ENCODE data around the gene ZNF770.
"Not testable (repeated sequence)": the region's sequence is repeated elsewhere in the genome, so short reads cannot be mapped to it uniquely, and the experiment has no call there.

ZNF770 gene

GRCh38 chr15:34941831-34942230 is 46.3 kb downstream of the ZNF770 start:
- no peak overlapping the region for H3K4me3 ChIP-seq (ENCODE audit: low read depth, low read length)
- TF ChIP-seq, protein P1, sequence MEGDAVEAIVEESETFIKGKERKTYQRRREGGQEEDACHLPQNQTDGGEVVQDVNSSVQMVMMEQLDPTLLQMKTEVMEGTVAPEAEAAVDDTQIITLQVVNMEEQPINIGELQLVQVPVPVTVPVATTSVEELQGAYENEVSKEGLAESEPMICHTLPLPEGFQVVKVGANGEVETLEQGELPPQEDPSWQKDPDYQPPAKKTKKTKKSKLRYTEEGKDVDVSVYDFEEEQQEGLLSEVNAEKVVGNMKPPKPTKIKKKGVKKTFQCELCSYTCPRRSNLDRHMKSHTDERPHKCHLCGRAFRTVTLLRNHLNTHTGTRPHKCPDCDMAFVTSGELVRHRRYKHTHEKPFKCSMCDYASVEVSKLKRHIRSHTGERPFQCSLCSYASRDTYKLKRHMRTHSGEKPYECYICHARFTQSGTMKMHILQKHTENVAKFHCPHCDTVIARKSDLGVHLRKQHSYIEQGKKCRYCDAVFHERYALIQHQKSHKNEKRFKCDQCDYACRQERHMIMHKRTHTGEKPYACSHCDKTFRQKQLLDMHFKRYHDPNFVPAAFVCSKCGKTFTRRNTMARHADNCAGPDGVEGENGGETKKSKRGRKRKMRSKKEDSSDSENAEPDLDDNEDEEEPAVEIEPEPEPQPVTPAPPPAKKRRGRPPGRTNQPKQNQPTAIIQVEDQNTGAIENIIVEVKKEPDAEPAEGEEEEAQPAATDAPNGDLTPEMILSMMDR (IDR thresholded peaks at IDR 0.05; ENCODE audit: low read depth, low read length, missing control alignments), result no peak
- no peaks in the 10 kb centered on the region for H3K27me3 ChIP-seq (replicated peaks)
- DNase-seq, result no peak
- no peak overlapping the region for H3K27ac ChIP-seq
- in situ Hi-C loops (cut with HindIII; ENCODE audit: low pct_ligation_motif_present, low sequenced_read_pairs), result no loop called here
- H3K36me3 ChIP-seq (replicated peaks), result peaks cover 27% of the 10 kb centered on the region

DNA sequence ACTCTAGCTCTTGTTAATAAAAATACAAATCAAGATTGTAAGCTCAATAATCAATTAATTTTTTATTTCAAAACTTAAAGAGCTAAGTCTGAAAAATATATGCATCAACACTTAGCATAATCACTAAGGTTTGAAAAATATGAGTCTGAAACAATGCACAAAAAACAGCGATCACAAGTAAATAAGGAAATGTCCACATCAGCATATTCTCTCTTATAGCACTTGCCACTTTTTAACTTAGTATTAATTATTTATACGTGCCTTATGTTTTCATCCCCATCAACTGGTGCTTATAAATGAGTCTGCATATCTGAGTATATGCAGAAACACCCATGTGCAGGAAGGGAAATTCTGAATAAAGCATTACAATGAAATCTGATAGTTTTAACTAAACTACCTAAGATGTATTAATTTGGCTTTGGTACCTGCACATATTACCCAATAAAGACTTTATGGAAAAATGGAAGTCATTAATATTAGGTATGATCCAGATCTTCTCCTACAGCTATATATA is 46.8 kb downstream of the ZNF770 start:
- TF ChIP-seq, protein P1 (IDR thresholded peaks at IDR 0.05; ENCODE audit: low read depth, low read length, missing control alignments), result no peak
- H3K36me3 ChIP-seq (replicated peaks), result peaks cover 29% of the 10 kb centered on the region

DNA sequence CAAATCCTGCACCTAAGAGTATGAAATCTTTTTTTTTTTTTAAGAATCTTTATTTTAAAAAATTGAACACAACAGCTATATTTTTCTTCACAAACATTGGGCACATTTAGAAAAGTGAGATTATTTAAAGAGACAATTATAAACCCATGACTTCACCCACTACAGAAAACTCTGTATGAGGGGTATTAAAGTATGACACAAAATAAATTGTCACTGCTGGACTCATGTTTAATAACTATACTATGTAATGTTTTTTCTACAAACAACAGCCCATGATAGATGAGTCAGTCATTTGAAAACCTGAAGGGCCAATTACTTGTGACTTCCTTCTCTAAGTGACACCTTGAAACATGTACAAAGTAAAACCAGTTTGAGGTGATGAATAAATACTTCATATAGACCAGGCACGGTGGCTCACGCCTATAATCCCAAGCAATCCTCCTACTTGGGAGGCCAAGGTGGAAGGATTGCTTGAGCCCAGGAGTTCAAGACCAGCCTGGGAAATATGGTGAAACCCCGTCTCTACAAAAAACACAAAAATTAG is 54.6 kb downstream of the ZNF770 start:
- no peaks in the 10 kb centered on the region for H3K27me3 ChIP-seq (replicated peaks)
- H3K36me3 ChIP-seq (replicated peaks), result peaks cover 27% of the 10 kb centered on the region
- H3K4me3 ChIP-seq (ENCODE audit: low read depth, low read length), result no peak overlapping the region
- in situ Hi-C loops (cut with HindIII; ENCODE audit: low pct_ligation_motif_present, low sequenced_read_pairs), result no loop called here
- TF ChIP-seq, protein P1 (IDR thresholded peaks at IDR 0.05; ENCODE audit: low read depth, low read length, missing control alignments), result no peak
- no peak overlapping the region for H3K27ac ChIP-seq
- DNase-seq, result no peak

More for the DNA sequence above, 46.8 kb downstream of the ZNF770 start:
- in situ Hi-C loops (cut with HindIII; ENCODE audit: low pct_ligation_motif_present, low sequenced_read_pairs), result no loop called here
- DNase-seq, result no peak
- Histone ChIP-seq H3K27me3 (replicated peaks) (no peaks in the 10 kb centered on the region), H3K4me3 (ENCODE audit: low read depth, low read length) (no peak overlapping the region), H3K27ac (no peak overlapping the region)

GRCh38 chr15:34928349-34928748 is 59.7 kb downstream of the ZNF770 start:
- H3K27ac ChIP-seq; DNase-seq; in situ Hi-C loops (cut with HindIII; ENCODE audit: low pct_ligation_motif_present, low sequenced_read_pairs); H3K4me3 ChIP-seq (ENCODE audit: low read depth, low read length); H3K27me3 ChIP-seq (replicated peaks): not testable (repeated sequence)
- H3K36me3 ChIP-seq (replicated peaks), result peaks cover 32% of the 10 kb centered on the region
